HG03571 (cell line): Measurements from ENCODE around the gene PICK1.
"Not testable (repeated sequence)": the region's sequence is repeated elsewhere in the genome, so short reads cannot be mapped to it uniquely, and the experiment has no call there.

Experiments used
- ATAC-seq: cut with Tn5 transposase; IDR thresholded peaks from one replicate; pipeline ENCODE4 v1.9.1; 2021; ENCODE audit not compliant: unreplicated experiment

The PICK1 gene

DNA sequence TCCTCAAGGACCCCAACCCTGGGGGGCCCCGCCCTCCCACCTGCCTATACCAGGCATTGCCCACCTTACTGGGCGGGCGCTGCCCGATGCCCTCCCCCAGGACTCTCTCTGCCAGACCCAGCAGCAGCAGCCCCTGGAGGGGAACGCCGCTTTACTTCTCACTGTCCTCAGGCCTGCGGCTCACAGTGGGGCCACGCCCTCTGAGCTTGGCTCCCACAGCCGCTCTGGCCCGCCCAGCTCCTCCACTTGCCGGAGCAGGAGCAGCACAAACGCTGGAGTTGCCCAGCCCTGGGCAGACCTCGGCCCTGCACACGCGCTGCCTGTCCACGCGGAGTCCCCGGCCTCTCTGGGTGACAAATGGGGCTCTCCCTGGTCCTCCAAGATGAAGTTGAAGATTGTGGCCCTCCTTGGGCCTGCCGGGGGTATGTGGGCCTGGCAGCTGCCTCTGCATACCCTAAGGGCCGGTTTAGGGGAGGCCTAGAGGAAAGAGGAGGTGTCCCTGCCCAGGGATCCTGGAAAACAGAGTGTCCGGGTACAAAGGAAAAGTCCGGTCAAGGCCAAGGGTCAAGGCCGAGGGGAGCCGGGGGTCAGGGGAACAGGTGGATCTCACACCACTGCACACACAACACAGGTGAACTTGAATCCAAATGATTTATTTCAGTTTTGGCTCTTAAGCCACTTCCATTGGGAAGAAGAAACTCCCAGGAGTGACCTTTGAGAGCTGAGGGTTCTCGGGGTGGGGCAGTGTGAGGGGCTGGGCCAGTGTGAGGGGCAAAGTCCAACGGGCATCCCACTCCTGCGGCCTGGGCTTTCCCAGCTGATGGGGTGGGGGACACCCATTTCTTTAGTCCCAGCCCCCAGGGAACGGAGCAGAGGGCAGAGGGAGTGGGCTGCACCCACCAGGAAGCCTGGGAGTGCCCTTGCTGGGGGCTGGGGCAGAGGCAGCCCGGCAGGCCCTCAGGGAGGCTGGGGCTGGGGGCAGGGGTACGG is 54.0 kb downstream of the PICK1 start:
- ATAC-seq: no peak

DNA sequence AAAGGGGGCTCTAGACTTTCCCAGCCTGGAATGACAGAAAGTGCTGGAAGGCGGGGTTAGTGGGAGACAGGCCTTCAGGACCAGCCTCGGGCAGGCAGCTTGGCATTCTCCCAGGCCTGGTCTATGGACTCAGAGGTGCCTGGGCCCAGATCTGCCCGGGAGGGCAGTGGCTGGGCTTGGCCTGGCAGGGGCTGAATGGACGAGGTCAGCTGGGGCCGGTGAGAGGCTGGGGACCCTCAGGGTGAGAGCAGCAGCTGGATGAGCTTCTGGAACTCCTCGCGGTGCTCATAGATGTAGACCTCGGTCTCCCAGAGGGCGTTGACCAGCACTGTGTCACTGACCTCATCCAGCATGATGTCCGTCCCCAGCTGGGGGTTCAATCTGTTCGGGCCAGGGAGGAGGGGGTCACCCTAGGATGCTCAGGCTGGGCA is 54.7 kb downstream of the PICK1 start:
- ATAC-seq: no peak

DNA sequence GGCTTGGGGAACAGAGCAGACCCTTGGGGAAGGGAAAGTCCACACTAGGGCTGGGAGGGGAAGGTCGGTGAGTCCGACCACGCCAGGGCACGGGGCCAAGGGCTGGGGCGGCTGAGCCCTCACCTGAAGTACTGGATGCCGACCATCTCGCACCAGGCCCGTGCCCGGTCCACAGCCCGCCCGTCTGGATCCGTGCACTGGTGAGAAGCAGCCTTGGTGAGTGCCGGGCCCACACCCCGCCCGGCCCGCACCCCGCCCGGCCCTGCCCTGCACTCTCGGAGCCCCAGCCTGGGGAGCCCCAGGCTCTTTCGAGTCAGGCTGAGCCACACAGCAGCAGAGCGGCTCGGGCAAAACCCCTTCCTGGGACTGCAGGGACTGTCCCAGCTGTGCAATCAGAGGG is 55.2 kb downstream of the PICK1 start:
- ATAC-seq: no peak

DNA sequence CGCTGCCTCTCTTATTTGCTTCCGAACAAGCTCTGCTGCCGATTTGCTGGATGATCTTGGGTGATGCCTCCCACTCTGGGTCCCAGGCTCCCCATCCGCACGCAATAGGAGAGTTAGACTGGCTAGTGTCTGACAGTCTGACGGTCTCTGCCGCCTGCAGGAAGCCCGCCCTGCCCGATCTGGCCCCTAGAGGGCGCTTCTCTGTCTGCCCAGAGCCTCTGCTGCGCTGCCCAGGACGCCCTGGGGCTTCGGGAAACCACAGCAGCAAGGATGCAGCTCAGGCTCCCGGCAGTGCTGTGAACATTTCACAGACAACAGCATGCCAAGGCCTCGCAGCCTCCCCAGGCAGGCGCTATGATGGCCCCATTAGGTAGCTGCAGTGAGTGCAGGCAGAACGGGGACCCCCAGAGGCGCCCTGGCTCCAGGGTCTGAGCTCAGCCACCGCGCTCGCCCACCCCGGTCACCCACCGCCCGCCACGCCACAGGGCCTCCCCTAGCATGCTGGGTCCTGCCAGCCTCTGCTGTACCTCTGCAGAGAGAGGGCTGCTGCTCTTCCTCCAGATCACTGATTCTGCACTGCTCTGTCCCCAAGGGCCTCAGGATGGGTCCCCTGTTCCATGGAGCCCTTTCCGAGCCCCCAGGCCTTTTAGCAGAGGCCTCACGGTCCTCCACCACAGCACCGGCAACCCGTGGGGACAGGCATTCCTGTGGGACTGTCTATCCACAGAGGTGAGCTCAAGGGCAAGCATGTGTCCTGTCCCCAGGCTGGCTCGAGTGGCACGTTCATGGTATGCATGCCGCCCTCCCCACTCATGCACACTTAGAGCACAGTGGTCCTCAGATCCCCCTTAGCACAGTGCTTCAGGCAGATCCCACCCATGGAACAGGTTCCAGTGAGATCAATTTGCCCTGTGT is 57.5 kb downstream of the PICK1 start:
- ATAC-seq: no peak

DNA sequence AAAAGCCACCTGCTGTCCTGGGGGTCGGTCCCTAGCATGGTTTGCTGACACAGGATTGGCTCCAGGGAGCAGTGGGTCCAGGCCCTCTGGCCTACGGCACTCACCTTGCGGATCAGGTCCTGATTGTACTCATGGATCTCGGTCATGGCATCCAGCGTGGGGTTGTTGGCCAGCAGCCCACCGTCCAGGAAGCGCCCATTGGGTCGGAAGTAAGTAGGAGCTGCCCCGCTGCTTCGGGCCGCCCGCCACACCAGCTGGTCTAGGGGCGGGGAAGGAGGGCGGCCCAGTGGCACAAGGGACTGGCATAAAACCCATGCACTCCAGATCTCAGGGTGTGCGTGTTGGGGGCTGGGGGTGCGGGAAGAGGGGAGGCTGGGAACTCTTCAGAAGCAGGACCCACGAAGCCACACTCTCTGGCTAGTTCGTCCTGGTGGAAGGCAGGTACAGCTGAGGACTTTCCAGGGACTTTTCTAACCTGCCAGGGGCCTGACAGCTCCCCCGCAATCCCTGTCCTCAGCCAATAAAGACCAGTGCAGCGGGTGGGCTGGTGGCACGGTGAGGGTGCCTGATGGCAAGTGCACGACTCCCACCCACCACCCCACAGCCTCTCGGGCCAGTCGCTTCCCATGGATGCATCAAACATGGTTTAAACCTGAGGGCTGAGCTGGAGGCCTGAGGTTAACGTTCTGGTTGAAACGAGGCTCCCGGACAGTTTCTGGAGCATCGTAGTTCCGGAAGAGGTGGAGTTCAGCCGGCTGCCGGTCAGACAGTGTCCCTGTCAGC is 58.4 kb downstream of the PICK1 start:
- no peak for ATAC-seq

DNA sequence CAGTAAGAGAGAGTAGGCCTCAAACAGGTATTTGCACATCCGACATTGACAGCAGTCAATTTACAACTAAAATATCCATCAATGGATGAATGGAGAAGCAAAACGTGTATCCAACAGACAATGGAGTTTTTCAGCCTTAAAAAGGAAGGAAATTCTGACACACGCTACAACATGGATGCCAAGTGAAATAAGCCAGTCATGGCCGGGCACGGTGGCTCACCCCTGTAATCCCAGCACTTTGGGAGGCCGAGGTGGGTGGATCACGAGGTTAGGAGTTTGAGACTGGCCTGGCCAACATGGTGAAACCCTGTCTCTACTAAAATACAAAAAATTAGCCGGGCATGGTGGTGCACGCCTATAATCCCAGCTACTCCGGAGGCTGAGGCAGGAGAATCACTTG is 60.4 kb downstream of the PICK1 start:
- not testable (repeated sequence) for ATAC-seq

DNA sequence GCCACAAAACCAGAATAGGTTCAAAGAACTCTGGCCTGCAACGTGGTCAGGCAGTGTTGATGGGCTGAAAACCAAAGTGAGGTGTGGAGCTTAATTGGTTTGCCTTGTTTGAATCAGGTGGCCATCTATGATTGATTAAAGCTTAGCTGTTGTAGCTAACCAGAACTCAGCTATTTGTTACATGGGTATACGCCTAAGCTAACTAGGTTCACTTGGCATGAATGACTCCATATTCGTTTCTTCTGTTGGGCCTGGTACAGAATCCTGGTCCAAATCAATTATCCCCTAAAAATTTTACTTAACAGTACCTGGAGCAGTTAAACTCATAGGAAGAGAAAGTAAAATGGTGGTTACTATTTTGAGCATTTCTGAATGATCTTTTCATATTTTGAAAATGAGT is 61.0 kb downstream of the PICK1 start:
- ATAC-seq: no peak

DNA sequence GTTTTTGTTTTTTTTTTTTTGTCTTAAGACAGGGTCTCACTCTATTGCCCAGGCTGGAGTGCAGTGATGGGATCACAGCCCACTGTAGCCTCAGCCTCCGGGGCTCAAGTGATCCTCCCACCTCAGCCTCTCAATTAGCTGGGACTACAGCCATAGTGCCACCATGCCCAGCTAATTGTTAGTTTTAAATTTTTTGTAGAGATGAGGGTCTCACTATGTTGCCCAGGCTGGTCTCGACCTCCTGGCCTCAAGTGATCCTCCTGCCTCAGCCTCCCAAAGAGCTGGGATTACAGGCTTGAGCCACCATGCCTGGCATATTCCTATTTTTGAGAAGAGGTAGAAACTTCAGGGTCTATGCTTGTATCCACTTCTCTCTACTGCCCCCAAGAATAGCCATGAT is 61.5 kb downstream of the PICK1 start:
- not testable (repeated sequence) for ATAC-seq

DNA sequence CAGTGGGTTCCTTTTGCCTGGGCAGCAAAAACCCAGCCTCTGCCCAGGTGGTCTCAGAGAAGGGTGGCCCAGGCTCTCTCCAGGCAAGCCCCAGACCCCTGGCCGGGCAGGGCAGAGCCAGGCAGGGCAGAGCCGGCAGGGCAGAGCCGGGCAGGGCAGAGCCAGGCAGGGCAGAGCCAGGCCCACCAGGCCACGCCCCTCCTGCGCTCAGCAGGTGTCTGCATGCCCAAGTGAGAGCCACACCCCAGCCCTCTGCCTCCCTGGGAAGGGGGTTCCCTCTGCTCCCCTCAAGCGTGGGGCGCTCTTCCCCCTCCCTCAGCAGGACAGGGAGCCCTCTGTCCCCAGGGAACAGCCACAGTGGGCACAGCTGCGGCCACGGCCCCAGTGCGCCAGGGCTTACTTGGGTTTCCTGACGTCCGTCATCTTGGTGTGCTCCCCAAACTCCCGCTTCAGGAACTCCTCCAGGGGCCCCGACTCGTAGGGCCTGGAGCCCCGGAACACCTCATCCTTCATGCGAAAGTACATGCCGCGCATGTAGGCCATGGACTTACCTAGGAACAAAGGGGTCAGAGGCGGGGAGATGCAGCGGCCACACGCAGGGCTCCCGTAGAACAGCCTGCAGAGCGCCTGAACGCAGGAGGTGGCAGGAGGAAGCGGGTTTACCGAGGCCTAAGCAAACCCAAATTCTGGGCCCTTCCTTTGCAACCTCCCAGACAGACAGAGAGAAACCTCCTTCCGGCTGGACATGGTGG is 63.3 kb downstream of the PICK1 start:
- ATAC-seq: no peak

DNA sequence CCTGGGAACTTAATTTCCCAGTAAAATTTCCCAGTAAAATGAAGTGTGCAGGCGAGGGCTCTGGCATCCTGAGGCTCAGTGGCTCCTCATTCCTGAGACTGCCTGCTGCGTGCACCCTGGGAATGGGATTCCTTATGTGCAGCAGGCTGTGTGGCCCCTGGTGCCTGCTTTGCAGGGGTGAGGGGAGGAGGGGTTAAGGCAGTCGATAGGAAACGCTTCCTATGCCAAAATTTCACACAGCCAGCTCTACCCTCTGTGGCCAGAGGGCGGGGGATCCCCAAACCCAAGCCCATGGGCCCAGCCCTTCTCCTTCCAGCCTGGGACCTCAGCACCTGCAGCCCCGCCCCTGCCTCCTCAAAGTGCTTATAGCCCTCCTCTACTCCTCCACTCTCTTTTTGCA is 65.4 kb downstream of the PICK1 start:
- ATAC-seq: no peak

DNA sequence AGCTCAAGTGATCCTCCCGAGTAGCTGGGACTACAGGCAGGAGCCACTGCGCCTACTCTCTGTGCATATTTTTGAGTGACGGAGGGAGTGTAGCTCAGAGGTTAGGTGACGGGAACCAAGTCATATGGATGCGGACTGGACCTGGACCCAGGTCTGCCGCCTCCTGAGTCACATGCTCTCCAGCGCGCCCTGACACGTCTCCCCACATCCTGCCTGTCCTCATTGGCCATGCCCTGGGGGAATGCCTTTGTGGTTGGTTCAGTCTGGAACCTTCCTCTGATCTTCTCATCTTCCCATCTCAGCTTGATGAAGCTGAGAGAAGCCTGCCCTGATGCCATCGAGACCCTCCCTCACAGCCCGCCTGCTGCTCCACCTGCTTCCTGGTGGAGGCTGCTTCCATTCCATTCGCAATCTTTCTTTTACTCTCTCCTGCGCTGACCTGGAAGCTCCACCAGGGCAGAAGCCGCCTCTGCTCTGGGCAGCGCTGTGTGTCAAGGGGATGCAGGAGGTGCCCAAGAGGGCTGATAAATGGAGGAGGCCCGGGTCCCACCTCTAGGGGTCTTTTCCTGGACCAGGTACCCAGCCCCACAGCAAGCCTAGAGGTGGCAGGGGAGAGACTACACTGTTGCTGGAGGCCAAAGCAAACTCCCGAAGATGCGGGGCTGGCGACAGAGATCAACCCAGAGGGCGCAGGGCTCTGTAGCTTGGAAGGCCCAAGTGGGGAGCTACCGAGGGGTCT is 67.2 kb downstream of the PICK1 start:
- ATAC-seq: no peak

DNA sequence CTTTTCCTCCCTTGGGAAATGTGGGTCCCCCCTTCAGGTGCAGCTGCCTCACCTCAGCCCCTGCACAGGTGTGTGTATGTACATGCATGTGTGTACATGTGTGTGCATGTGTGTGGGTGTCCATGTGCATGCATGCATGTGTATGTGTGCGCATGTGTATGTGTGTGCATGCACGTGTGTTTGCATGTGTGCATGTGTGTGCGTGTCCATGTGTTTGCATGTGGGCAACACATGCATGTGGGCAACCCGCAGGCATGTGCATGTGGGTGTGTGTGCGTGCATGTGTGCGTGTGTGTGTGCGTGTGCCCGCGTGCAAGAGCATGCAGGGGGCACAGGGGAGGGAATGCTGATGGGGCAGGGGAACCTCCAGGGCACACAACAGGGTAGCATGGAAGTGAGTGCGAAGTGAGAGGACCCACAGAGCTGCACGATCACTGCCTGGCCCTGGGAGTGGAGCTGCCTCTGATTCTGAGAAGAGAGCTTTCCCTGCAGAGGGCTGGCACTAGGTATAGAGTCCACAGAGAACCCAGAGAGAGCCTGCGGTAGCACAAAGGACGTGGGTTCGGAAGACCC is 67.9 kb downstream of the PICK1 start:
- no peak for ATAC-seq
